Stimulated activated CD8-positive, alpha-beta memory T cell treated with anti-CD3 and anti-CD28 coated beads, Interleukin-15, amount 100 ng/mL, for 24 hours (primary cell): ENCODE results near the gene HTR3B.

ENCODE experiments used
- DNase-seq: peaks from one replicate; pipeline ENCODE4 v3.0.0-alpha.2; 2020; ENCODE audit warnings: low read depth

The HTR3B gene

DNA sequence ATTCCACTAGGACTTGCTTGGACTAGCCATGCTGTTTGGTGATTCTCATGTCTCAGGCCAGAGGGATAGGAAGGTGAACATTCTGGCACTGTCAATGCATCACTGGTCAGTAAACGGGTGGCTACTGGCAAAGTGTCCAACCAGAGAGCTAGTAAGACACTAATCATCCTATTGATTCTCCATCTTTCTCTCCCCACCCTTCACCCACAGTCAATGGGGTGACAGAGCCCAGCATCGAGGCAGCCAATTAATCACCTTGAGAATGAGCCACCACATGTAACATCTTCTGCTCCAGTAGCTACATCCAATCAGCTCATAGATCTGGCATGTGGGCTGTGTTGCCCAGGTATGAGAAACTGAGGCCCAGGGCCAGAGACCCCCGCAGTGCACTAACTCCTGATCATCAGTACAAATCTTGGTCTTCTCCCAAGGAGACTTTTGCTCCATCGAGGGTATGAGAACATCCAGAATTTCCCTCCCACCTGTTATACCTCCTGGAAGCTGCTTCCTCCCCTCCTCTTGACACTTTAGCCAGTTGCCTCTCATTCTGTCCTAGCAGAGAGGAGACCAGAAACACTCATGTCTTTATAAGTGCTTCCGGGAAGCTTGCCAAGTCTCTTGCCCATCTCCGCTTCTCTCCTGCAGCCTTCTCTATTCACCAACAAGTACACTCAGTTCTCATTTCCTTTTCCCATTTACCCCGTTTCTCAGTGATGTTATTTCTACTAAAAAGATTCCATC lies 87.3 kb downstream of the HTR3B start:
- DNase-seq = no peak

DNA sequence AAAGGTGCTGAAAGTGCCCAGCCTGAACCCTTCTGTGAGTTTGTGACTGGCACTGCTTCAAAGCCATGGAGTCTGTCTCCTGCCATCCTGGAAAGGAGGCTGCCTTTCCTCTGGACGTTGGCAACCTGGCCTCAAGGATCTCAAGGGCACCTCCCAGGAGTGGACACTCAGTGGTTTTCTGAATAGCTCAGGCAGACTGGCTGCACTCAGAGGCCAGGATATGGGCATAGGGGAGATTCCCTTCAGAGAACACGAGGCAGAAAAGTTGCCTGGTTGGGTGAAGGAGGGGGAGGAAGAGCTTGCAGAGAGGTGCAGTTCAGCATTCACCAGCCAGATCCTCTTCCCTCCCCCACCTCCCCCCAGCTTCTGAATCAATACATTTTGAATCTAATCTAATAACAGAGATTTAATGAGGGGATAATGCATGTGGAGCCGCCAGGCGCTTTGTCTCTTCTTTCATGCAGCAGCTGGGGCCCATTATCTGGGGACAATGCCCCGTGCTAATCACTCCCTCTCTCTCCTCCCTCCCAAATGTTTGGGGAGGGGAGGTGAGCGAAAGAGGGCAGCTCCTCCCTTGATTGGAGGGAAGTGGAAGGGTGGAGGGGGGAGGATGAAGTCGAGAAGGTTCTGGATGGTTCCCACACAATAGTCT lies 88.0 kb downstream of the HTR3B start:
- DNase-seq = no peak

- no peak for DNase-seq
Observed at GRCh38 chr11:113994077-113994954, 89.7 kb downstream of the HTR3B start.
